Prostate gland (tissue), 2 donors: ENCODE measurements around the gene MPHOSPH9.

Source experiments
- CTCF ChIP-seq, 4 experiments: fragments of 200-600 bp in 2 of 4; fragments of 450-650 bp in 2 of 4; sonication (generic) in 2 of 4; IDR thresholded peaks; 1 replicate in 3 of 4; 2 replicates in 1 of 4; pipeline ENCODE4 v1.5.1; 2016 to 2019; ENCODE audit warnings: antibody characterized with exemption in 4 of 4, mild to moderate bottlenecking in 2 of 4, moderate library complexity in 2 of 4
- POLR2AphosphoS5 ChIP-seq: sonication (generic); formaldehyde crosslinking; IDR thresholded peaks from one replicate; pipeline ENCODE4 v1.6.1; 2017; ENCODE audit warnings: antibody characterized with exemption

GRCh38 chr12:123242116-123242904 lies 9.4 kb upstream of the MPHOSPH9 start:
- TF ChIP-seq CTCF (IDR thresholded peaks at IDR 0.05), result no peak
- no peak for TF ChIP-seq POLR2AphosphoS5
